KMS-11 (cell line): ENCODE data around the gene SMIM14.

Experiments used
- H2AFZ ChIP-seq: fragments of 200-600 bp; sonication (generic); 2 replicates; pipeline ENCODE4 v1.6.1; 2016; ENCODE audit warnings: antibody characterized with exemption, mixed run types, low read depth
- H3K27ac ChIP-seq: fragments of 200-600 bp; sonication (generic); 2 replicates; pipeline ENCODE4 v1.6.1; 2016; ENCODE audit warnings: mild to moderate bottlenecking, mixed run types
- H3K27me3 ChIP-seq: fragments of 200-600 bp; sonication (generic); 2 replicates; pipeline ENCODE4 v1.6.1; 2017; ENCODE audit warnings: mild to moderate bottlenecking, low read depth, mixed run types, moderate library complexity; ENCODE audit not compliant: insufficient read depth
- H3K36me3 ChIP-seq: fragments of 200-600 bp; sonication (generic); 2 replicates; pipeline ENCODE4 v1.6.1; 2017; ENCODE audit warnings: mild to moderate bottlenecking, mixed run types; ENCODE audit not compliant: insufficient read depth
- H3K4me1 ChIP-seq: fragments of 200-600 bp; sonication (generic); 2 replicates; pipeline ENCODE4 v1.6.1; 2016; ENCODE audit warnings: mild to moderate bottlenecking, low read depth, mixed run types; ENCODE audit not compliant: poor library complexity, severe bottlenecking
- H3K4me2 ChIP-seq: fragments of 200-600 bp; sonication (generic); 2 replicates; pipeline ENCODE4 v1.7.0; 2016; ENCODE audit warnings: mild to moderate bottlenecking, mixed run types
- H3K4me3 ChIP-seq: fragments of 200-600 bp; sonication (generic); IDR thresholded peaks from 2 replicates; pipeline ENCODE4 v1.6.1; 2017; ENCODE audit warnings: low read depth, low read length, mixed read lengths; ENCODE audit not compliant: insufficient read depth
- H3K79me2 ChIP-seq: fragments of 200-600 bp; sonication (generic); 2 replicates; pipeline ENCODE4 v1.6.1; 2016; ENCODE audit warnings: low read depth, mixed run types; ENCODE audit not compliant: insufficient read depth
- H3K9ac ChIP-seq: fragments of 200-600 bp; sonication (generic); 2 replicates; pipeline ENCODE4 v1.6.1; 2016; ENCODE audit warnings: mild to moderate bottlenecking, mixed run types
- H4K20me1 ChIP-seq: fragments of 200-600 bp; sonication (generic); 2 replicates; pipeline ENCODE4 v1.6.1; 2016; ENCODE audit warnings: mild to moderate bottlenecking, mixed run types; ENCODE audit not compliant: insufficient read depth
- CTCF ChIP-seq: fragments of 200-600 bp; sonication (generic); conservative IDR thresholded peaks from 2 replicates; pipeline ENCODE4 v1.6.1; 2017; ENCODE audit warnings: low read depth, mild to moderate bottlenecking, antibody characterized with exemption, low read length, moderate library complexity, mixed read lengths

Gene SMIM14

DNA sequence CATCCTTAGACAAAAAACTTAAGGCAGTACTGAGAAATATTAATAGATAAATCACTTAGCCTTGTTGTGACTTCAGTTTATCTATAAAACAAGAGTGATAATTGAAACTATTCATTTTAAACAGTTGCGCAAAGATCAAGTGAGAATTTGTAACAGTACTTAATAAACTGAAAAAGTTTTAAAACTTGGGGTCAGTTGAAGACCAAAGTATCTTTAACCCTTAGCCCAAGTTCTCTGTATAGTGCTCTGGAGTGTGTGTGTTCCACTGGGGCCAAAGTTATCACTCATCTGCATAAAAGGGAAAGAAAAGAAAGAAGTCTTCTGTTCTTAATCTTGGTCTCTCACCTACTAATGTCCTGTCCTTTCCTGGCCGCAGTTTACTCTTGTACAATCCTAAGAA lies 11.3 kb downstream of the SMIM14 start:
- H2AFZ ChIP-seq = no peak overlapping the region
- no peaks in the 10 kb centered on the region for H3K79me2 ChIP-seq
- H3K4me2 ChIP-seq = no peak overlapping the region
- no peak overlapping the region for H3K9ac ChIP-seq
- no peaks in the 10 kb centered on the region for H3K27me3 ChIP-seq
- no peaks in the 10 kb centered on the region for H3K4me1 ChIP-seq
- no peaks in the 10 kb centered on the region for H3K36me3 ChIP-seq
- TF ChIP-seq CTCF = no peak
- H4K20me1 ChIP-seq = no peaks in the 10 kb centered on the region
- no peak overlapping the region for H3K4me3 ChIP-seq
- H3K27ac ChIP-seq = no peak overlapping the region

- Histone ChIP-seq H3K4me1 (no peaks in the 10 kb centered on the region), H3K36me3 (no peaks in the 10 kb centered on the region), H3K4me3 (no peak overlapping the region), H2AFZ (no peak overlapping the region), H3K27ac (no peak overlapping the region), H3K9ac (no peak overlapping the region), H3K79me2 (no peaks in the 10 kb centered on the region), H3K27me3 (no peaks in the 10 kb centered on the region), H4K20me1 (no peaks in the 10 kb centered on the region), H3K4me2 (no peak overlapping the region)
- TF ChIP-seq CTCF = no peak
Measured at GRCh38 chr4:39626913-39627312, 11.8 kb downstream of the SMIM14 start.

DNA sequence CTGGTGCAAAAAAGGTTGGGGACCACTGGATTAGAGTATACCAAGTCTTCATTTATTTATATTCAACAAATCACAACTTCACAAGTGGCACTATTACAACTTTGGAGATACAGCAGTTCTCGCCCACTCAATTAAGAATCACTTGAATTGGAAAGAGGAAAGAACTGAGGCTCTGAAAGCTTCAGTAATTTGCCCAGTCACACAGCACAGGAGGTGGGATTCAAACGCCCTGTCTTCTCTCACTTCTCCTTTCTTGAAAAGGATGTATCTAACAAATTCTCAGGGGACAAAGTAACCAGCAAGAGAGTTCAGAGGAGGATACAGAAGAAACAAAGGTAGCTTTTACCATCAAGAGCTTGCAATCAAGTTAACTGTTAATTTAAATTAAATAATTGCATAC lies 12.4 kb downstream of the SMIM14 start:
- Histone ChIP-seq H3K36me3 (no peaks in the 10 kb centered on the region), H3K4me1 (no peaks in the 10 kb centered on the region), H3K79me2 (no peaks in the 10 kb centered on the region), H3K4me3 (no peak overlapping the region), H3K27me3 (no peaks in the 10 kb centered on the region), H3K27ac (no peak overlapping the region), H3K9ac (no peak overlapping the region), H2AFZ (no peak overlapping the region), H3K4me2 (no peak overlapping the region), H4K20me1 (no peaks in the 10 kb centered on the region)
- TF ChIP-seq CTCF = no peak

DNA sequence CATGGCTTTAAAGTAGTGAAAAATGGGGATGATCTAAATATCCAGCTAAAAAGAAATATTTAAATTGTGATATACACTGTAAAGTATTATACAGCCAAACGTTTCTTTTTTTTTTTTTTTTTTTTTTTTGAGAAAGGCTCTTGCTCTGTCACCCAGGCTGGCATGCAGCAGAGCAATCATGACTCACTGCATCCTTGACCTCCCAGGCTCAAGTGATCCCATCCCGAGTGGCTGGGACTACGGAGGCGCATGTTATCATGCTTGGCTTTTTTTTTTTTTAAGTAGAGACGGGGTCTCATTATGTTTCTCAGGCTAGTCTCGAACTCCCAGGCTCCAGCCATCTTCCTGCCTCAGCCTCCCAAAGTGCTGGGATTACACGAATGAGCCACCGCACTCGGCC lies 17.1 kb downstream of the SMIM14 start:
- Histone ChIP-seq H3K79me2 (no peaks in the 10 kb centered on the region), H3K4me3 (no peak overlapping the region), H3K4me2 (no peak overlapping the region), H3K4me1 (no peaks in the 10 kb centered on the region), H3K9ac (no peak overlapping the region), H3K27ac (no peak overlapping the region), H3K36me3 (no peaks in the 10 kb centered on the region), H2AFZ (no peak overlapping the region), H3K27me3 (no peaks in the 10 kb centered on the region), H4K20me1 (no peaks in the 10 kb centered on the region)
- no peak for TF ChIP-seq CTCF
